ENCODE data around the gene HSD17B12.

Gene HSD17B12

DNA sequence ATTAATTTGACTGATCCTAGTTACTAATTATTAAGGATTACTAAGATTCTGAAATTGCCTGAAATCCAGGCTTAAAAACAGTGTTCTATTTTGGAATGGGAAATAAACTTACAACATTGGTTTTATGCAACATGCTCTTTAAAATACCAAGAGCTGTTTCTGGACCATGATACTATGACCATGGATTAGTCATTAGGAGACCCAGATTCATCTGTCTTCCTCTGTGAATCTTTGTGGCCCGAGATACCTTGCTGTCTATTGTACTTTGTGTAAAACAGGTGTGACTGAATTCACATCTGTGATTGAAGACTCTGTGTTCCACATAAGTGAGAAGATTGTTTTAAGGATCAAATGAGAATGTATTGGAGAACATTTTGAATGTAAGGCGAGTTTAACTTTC, 98.8 kb downstream of the HSD17B12 start:
- Histone ChIP-seq H3K79me2 (ENCODE audit: control insufficient read depth, insufficient read depth, low read length, poor library complexity) (no peaks in the 10 kb centered on the region), H3K23ac (ENCODE audit: low read length) (no peak overlapping the region), H3K4me1 (ENCODE audit: control insufficient read depth in 1 of 2, insufficient read depth in 2 of 2, low read length in 2 of 2) (peaks cover 3 to 4% of the 10 kb centered on the region in 2 experiments), H4K12ac (ENCODE audit: low read depth, low read length) (no peak overlapping the region), H3K9me3 (ENCODE audit: insufficient read depth, low read depth, low read length) (no peaks in the 10 kb centered on the region), H3K4me2 (ENCODE audit: low read length) (no peak overlapping the region), H3K14ac (ENCODE audit: low read length) (no peak overlapping the region), H2AK5ac (ENCODE audit: low read length) (no peak overlapping the region), H2AFZ (ENCODE audit: insufficient read depth, low read length, poor library complexity) (no peak overlapping the region), H4K91ac (ENCODE audit: low read depth, low read length) (no peak overlapping the region), H3K27ac (ENCODE audit: low read depth, low read length) (no peak overlapping the region), H3K79me1 (ENCODE audit: low read length) (no peaks in the 10 kb centered on the region), H4K8ac (ENCODE audit: low read depth, low read length) (no peak overlapping the region), H3K9ac (ENCODE audit: low read length) (no peak overlapping the region), H2BK120ac (ENCODE audit: insufficient read depth, low read length, poor library complexity) (no peak overlapping the region), H2BK5ac (ENCODE audit: low read depth, low read length, poor library complexity) (no peak overlapping the region), H3K4me3 (ENCODE audit: low read depth, low read length) (no peak overlapping the region), H3K27me3 (ENCODE audit: insufficient read depth, low read length) (no peaks in the 10 kb centered on the region), H3K4ac (ENCODE audit: low read depth, low read length) (no peak overlapping the region), H3K36me3 (ENCODE audit: control insufficient read depth in 1 of 2, insufficient read depth in 2 of 2, low read length in 2 of 2) (peaks cover 0 to under 1% of the 10 kb centered on the region in 2 experiments), H3K18ac (ENCODE audit: low read length) (no peak overlapping the region), H2BK12ac (ENCODE audit: low read length) (no peak overlapping the region)
- DNase-seq: no peak
- WGBS (ENCODE audit: extremely low coverage, insufficient coverage, insufficient read length): no CpG with 5 or more reads among the region's 2 CpGs

DNA sequence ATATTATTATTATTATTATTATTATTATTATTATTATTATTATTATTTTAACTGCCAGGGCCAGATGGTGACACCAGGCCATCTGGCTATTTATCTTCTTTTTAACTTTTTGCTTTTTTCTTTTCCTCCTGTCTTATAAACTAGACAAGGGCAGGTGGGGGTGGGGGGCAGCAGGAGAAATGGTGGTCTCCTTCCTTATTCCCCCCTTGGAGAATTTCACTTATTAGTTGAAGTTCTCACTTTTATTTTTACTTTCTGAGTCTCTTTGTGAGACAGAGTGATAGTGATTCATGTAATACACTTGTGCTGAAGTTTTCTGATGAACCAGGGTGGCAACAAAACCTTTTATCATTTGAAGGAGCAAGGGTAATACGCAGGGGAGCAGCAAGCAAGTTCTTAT, 103.8 kb downstream of the HSD17B12 start:
- H4K91ac ChIP-seq (ENCODE audit: low read depth, low read length): no peak overlapping the region
- H3K79me1 ChIP-seq (ENCODE audit: low read length): no peaks in the 10 kb centered on the region
- H3K23ac ChIP-seq (ENCODE audit: low read length): no peak overlapping the region
- no peaks in the 10 kb centered on the region for H3K79me2 ChIP-seq (ENCODE audit: control insufficient read depth, insufficient read depth, low read length, poor library complexity)
- no peak overlapping the region for H3K4ac ChIP-seq (ENCODE audit: low read depth, low read length)
- H3K18ac ChIP-seq (ENCODE audit: low read length): no peak overlapping the region
- no peak overlapping the region for H2BK12ac ChIP-seq (ENCODE audit: low read length)
- no peak overlapping the region for H2BK5ac ChIP-seq (ENCODE audit: low read depth, low read length, poor library complexity)
- H3K27ac ChIP-seq (ENCODE audit: low read depth, low read length): no peak overlapping the region
- WGBS (ENCODE audit: extremely low coverage, insufficient coverage, insufficient read length): no CpG with 5 or more reads among the region's 1 CpG
- no peak overlapping the region for H2BK120ac ChIP-seq (ENCODE audit: insufficient read depth, low read length, poor library complexity)
- no peak overlapping the region for H2AK5ac ChIP-seq (ENCODE audit: low read length)
- no peaks in the 10 kb centered on the region for H3K9me3 ChIP-seq (ENCODE audit: insufficient read depth, low read depth, low read length)
- no peak overlapping the region for H3K14ac ChIP-seq (ENCODE audit: low read length)
- H3K4me2 ChIP-seq (ENCODE audit: low read length): no peak overlapping the region
- no peak overlapping the region for H4K12ac ChIP-seq (ENCODE audit: low read depth, low read length)
- H3K9ac ChIP-seq (ENCODE audit: low read length): no peak overlapping the region
- H2AFZ ChIP-seq (ENCODE audit: insufficient read depth, low read length, poor library complexity): no peak overlapping the region
- H3K27me3 ChIP-seq (ENCODE audit: insufficient read depth, low read length): no peaks in the 10 kb centered on the region
- H4K8ac ChIP-seq (ENCODE audit: low read depth, low read length): no peak overlapping the region
- H3K4me3 ChIP-seq (ENCODE audit: low read depth, low read length): no peak overlapping the region
- DNase-seq: no peak
- peaks cover 0 to 1% of the 10 kb centered on the region in 2 experiments for H3K36me3 ChIP-seq (ENCODE audit: control insufficient read depth in 1 of 2, insufficient read depth in 2 of 2, low read length in 2 of 2)
- H3K4me1 ChIP-seq (ENCODE audit: control insufficient read depth in 1 of 2, insufficient read depth in 2 of 2, low read length in 2 of 2): peaks cover 3 to 4% of the 10 kb centered on the region in 2 experiments

DNA sequence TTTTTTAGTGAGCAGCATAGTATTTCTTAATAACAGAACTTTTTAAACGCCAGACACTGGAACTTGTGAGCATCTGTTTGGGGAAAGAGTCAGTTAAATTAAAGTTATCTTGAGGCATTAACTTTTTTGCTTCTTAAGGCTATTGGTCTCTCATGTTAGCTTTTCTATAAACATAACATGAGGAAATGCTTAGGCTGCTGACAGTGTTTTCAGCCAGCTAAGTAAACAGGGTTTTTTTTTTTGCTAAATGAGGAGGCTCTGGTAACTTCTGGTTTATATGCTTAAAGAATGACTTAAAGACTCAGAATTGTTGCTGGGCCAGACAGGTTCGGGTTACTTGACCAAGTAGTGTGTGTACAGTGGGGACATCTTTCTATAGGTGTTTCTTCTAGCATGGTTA, 104.3 kb downstream of the HSD17B12 start:
- Histone ChIP-seq H3K14ac (ENCODE audit: low read length) (no peak overlapping the region), H3K4ac (ENCODE audit: low read depth, low read length) (no peak overlapping the region), H3K27me3 (ENCODE audit: insufficient read depth, low read length) (no peaks in the 10 kb centered on the region), H3K23ac (ENCODE audit: low read length) (no peak overlapping the region), H3K9me3 (ENCODE audit: insufficient read depth, low read depth, low read length) (no peaks in the 10 kb centered on the region), H3K79me1 (ENCODE audit: low read length) (no peaks in the 10 kb centered on the region), H2BK120ac (ENCODE audit: insufficient read depth, low read length, poor library complexity) (no peak overlapping the region), H2BK12ac (ENCODE audit: low read length) (no peak overlapping the region), H3K4me1 (ENCODE audit: control insufficient read depth in 1 of 2, insufficient read depth in 2 of 2, low read length in 2 of 2) (peaks cover 3 to 4% of the 10 kb centered on the region in 2 experiments), H3K18ac (ENCODE audit: low read length) (no peak overlapping the region), H3K79me2 (ENCODE audit: control insufficient read depth, insufficient read depth, low read length, poor library complexity) (no peaks in the 10 kb centered on the region), H3K4me2 (ENCODE audit: low read length) (no peak overlapping the region), H3K36me3 (ENCODE audit: control insufficient read depth in 1 of 2, insufficient read depth in 2 of 2, low read length in 2 of 2) (peaks cover 0 to 1% of the 10 kb centered on the region in 2 experiments), H2BK5ac (ENCODE audit: low read depth, low read length, poor library complexity) (no peak overlapping the region), H2AK5ac (ENCODE audit: low read length) (no peak overlapping the region), H3K9ac (ENCODE audit: low read length) (no peak overlapping the region), H3K4me3 (ENCODE audit: low read depth, low read length) (no peak overlapping the region), H4K91ac (ENCODE audit: low read depth, low read length) (no peak overlapping the region), H3K27ac (ENCODE audit: low read depth, low read length) (no peak overlapping the region), H4K8ac (ENCODE audit: low read depth, low read length) (no peak overlapping the region), H4K12ac (ENCODE audit: low read depth, low read length) (no peak overlapping the region), H2AFZ (ENCODE audit: insufficient read depth, low read length, poor library complexity) (no peak overlapping the region)
- no CpG with 5 or more reads among the region's 2 CpGs for WGBS (ENCODE audit: extremely low coverage, insufficient coverage, insufficient read length)
- no peak for DNase-seq

DNA sequence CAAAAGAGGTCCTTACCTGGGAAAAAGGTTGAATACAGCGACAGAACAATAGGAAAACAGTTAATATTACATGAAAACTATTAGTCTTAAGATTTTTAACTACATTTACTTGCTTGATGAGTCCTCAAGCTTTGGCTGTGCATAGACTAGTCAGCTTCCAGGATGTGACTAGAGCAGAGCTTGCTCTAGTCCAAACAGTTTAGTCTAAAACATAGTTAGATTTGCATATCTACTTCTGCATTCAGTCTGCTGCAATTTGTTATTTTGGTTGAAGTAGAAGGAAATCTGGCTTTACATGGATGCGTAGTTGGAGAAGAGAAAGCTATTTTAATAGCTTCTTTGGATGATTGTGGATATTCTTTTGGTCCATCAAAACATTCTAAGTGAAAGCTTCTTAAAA, 104.8 kb downstream of the HSD17B12 start:
- H3K23ac ChIP-seq (ENCODE audit: low read length): no peak overlapping the region
- no peaks in the 10 kb centered on the region for H3K9me3 ChIP-seq (ENCODE audit: insufficient read depth, low read depth, low read length)
- H3K27me3 ChIP-seq (ENCODE audit: insufficient read depth, low read length): no peaks in the 10 kb centered on the region
- H2BK120ac ChIP-seq (ENCODE audit: insufficient read depth, low read length, poor library complexity): no peak overlapping the region
- peaks cover 0 to 1% of the 10 kb centered on the region in 2 experiments for H3K36me3 ChIP-seq (ENCODE audit: control insufficient read depth in 1 of 2, insufficient read depth in 2 of 2, low read length in 2 of 2)
- H2BK12ac ChIP-seq (ENCODE audit: low read length): no peak overlapping the region
- H2BK5ac ChIP-seq (ENCODE audit: low read depth, low read length, poor library complexity): no peak overlapping the region
- H3K4ac ChIP-seq (ENCODE audit: low read depth, low read length): no peak overlapping the region
- H3K79me2 ChIP-seq (ENCODE audit: control insufficient read depth, insufficient read depth, low read length, poor library complexity): no peaks in the 10 kb centered on the region
- WGBS (ENCODE audit: extremely low coverage, insufficient coverage, insufficient read length): no CpG with 5 or more reads among the region's 2 CpGs
- no peak overlapping the region for H4K91ac ChIP-seq (ENCODE audit: low read depth, low read length)
- H3K9ac ChIP-seq (ENCODE audit: low read length): no peak overlapping the region
- no peak overlapping the region for H3K4me2 ChIP-seq (ENCODE audit: low read length)
- no peak overlapping the region for H4K8ac ChIP-seq (ENCODE audit: low read depth, low read length)
- H3K4me1 ChIP-seq (ENCODE audit: control insufficient read depth in 1 of 2, insufficient read depth in 2 of 2, low read length in 2 of 2): peaks cover 0 to 2% of the 10 kb centered on the region in 2 experiments
- H3K14ac ChIP-seq (ENCODE audit: low read length): no peak overlapping the region
- H3K27ac ChIP-seq (ENCODE audit: low read depth, low read length): no peak overlapping the region
- H3K4me3 ChIP-seq (ENCODE audit: low read depth, low read length): no peak overlapping the region
- no peak overlapping the region for H3K18ac ChIP-seq (ENCODE audit: low read length)
- H2AFZ ChIP-seq (ENCODE audit: insufficient read depth, low read length, poor library complexity): no peak overlapping the region
- no peak overlapping the region for H2AK5ac ChIP-seq (ENCODE audit: low read length)
- no peak overlapping the region for H4K12ac ChIP-seq (ENCODE audit: low read depth, low read length)
- H3K79me1 ChIP-seq (ENCODE audit: low read length): no peaks in the 10 kb centered on the region
- no peak for DNase-seq

Data from trophoblast cell (in vitro differentiated cells and primary cell).